Nephron (organoid): ENCODE data around the gene AFMID.

Experiments
- H3K27ac Mint-ChIP-seq, 3 experiments: 2 replicates each; pipeline ENCODE4 v1.8.0; 2020; ENCODE audit warnings: mixed read lengths in 3 of 3, mild to moderate bottlenecking in 2 of 3, moderate library complexity in 1 of 3
- H3K27me3 Mint-ChIP-seq: 2 replicates; pipeline ENCODE4 v1.8.0; 2021; ENCODE audit warnings: low read depth, mild to moderate bottlenecking, moderate library complexity, mixed read lengths
- H3K36me3 Mint-ChIP-seq: 2 replicates; pipeline ENCODE4 v1.8.0; 2020; ENCODE audit warnings: low read depth, mixed read lengths
- H3K4me1 Mint-ChIP-seq: 2 replicates; pipeline ENCODE4 v1.8.0; 2020; ENCODE audit warnings: mixed read lengths
- H3K4me3 Mint-ChIP-seq, 3 experiments: 2 replicates each; pipeline ENCODE4 v1.8.0; 2020; ENCODE audit warnings: mild to moderate bottlenecking in 3 of 3, mixed read lengths in 3 of 3, moderate library complexity in 2 of 3
- H3K9me3 Mint-ChIP-seq: 2 replicates; pipeline ENCODE4 v1.8.0; 2020; ENCODE audit warnings: mixed read lengths
- TF ChIP-seq, protein P1 (sequence below), 3 experiments: fragments of 200-600 bp; sonication (generic); IDR thresholded peaks; one replicate each; pipeline ENCODE4 v1.5.0; 2021; ENCODE audit warnings: antibody characterized with exemption in 3 of 3; ENCODE audit not compliant: unreplicated experiment in 3 of 3

AFMID gene

DNA sequence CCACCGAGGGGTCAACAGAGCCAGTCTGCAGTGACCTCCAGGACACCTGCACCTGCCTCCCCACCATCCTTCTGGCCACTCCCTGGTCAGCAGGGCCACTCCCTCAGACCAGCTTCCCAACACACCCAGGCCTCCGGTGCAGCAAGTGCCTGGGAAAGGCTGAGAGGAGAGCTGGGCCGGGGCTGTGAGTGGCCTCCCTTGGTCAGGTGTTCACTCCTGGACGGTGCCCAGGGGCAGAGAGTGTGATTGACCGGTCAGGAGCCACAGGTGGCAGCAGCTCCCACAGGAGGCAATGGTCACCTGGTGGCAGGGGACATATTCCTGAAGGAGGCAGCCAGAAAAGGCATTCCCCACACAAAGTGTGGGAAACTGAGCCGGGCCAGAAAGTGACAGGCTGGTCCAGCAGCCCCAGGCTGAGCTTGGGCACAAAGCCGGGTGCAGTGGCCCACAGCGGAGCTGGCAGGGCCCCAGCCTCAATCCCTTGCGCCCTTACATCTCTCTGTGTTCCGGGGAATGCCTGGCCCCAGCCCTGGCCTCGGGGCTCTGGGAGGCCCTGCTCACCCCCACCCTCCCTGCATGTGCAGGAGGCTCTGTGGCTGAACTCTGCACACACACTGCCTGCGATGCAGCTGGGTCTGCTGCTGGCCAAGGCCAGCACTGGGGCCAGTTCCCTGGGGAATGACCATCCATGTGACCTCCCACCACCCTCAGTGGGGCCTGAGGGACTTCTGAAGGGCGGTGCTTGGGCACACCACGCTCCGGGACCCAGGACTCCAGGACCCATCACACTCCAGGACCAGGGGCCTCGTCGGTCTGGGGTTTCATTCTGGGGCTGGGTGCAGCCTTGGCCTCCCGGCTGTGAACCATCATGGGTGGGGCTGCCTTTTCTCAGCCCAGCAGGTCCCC is 42.2 kb upstream of the AFMID start:
- TF ChIP-seq, protein P1, sequence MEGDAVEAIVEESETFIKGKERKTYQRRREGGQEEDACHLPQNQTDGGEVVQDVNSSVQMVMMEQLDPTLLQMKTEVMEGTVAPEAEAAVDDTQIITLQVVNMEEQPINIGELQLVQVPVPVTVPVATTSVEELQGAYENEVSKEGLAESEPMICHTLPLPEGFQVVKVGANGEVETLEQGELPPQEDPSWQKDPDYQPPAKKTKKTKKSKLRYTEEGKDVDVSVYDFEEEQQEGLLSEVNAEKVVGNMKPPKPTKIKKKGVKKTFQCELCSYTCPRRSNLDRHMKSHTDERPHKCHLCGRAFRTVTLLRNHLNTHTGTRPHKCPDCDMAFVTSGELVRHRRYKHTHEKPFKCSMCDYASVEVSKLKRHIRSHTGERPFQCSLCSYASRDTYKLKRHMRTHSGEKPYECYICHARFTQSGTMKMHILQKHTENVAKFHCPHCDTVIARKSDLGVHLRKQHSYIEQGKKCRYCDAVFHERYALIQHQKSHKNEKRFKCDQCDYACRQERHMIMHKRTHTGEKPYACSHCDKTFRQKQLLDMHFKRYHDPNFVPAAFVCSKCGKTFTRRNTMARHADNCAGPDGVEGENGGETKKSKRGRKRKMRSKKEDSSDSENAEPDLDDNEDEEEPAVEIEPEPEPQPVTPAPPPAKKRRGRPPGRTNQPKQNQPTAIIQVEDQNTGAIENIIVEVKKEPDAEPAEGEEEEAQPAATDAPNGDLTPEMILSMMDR (IDR thresholded peaks at IDR 0.05; ENCODE audit: unreplicated experiment in 3 of 3) = no peak
- H3K36me3 Mint-ChIP-seq = no peaks in the 10 kb centered on the region
- H3K9me3 Mint-ChIP-seq = no peaks in the 10 kb centered on the region
- peak overlapping the region; percentile 83 to 98 (median 92) for H3K27ac Mint-ChIP-seq
- H3K4me3 Mint-ChIP-seq = no peak overlapping the region
- H3K4me1 Mint-ChIP-seq = peaks cover 25% of the 10 kb centered on the region
- peaks cover 7% of the 10 kb centered on the region for H3K27me3 Mint-ChIP-seq

DNA sequence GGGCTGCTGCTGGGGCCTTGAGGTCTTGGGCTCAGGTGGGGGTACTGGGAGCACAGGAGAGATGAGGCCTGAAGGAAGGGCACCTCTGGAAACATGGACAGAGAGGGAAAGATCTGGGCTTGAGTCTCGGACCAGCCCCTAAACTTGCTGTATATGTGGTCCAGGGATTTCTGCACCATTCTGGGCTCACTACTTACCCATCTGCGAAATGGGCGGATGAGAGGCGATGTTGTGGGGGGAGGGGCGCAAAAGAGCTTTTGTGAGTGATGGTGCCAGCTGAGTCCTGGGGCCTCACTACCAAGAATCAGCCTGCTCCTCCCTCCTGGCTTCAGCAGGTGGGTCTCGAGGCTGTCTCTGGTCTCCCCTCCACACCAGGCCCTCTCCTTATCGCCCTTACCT is 40.7 kb upstream of the AFMID start:
- Mint-ChIP-seq H3K27ac (no peak overlapping the region), H3K9me3 (no peaks in the 10 kb centered on the region), H3K27me3 (peaks cover 4% of the 10 kb centered on the region), H3K4me3 (no peak overlapping the region), H3K4me1 (peaks cover 26% of the 10 kb centered on the region), H3K36me3 (no peaks in the 10 kb centered on the region)
- TF ChIP-seq, protein P1 (IDR thresholded peaks at IDR 0.05; ENCODE audit: unreplicated experiment in 3 of 3) = no peak

DNA sequence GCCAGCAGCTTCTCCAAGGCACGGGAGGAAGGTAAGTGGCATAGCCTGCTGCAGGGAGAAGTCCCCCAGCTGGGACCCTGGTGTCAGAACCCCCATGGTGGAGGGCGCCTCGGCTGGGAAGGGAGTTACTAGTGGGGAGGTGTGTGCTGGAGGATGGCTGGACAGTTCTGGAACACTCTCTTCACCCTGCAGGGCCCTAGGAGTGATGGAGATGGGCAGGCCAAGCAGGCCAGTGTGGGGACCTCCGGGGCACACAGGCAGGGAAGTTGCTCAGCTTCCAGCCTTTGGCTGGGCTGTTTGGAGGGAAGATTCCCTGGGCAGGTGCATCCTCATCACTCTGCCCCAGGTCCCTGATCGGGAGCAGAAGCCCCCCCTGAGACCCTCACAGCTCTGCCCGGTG is 40.3 kb upstream of the AFMID start:
- H3K4me3 Mint-ChIP-seq = no peak overlapping the region
- no peaks in the 10 kb centered on the region for H3K36me3 Mint-ChIP-seq
- H3K27ac Mint-ChIP-seq = no peak overlapping the region
- H3K9me3 Mint-ChIP-seq = no peaks in the 10 kb centered on the region
- TF ChIP-seq, protein P1 (IDR thresholded peaks at IDR 0.05; ENCODE audit: unreplicated experiment in 3 of 3) = no peak
- peaks cover 4% of the 10 kb centered on the region for H3K27me3 Mint-ChIP-seq
- peaks cover 26% of the 10 kb centered on the region for H3K4me1 Mint-ChIP-seq

DNA sequence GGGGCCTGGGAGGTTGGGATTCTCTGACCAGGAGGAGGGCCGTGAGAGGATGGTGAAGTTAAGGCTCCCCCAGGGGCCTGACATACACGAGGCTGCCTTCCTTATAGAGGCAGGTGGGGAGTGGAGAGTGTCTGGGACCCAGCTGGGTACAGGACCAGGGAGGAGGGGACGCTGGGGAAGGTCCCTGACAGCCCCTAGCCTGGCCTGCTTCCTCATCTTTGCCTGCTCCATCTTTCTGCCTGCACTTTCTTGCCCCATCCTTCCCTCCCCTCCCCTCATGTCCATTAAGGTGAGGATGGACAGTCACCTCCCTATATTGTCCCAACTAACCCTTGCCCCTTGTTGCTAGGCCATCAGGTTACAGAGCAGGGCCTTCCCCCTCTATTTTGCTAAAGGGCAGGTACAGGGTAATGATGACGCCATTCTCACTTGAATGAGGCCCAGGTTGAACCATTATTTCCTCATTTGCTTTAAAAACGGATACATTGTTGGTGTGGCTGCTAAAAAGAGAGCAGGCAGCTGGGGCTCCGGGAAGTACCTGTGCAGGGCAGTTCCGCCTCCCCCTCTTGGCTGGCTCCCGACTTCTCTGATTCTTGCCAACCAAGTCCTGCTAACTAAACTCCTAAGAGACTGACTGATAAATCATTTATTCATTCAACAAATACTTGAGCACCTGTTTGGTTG is 39.7 kb upstream of the AFMID start:
- H3K4me1 Mint-ChIP-seq = peaks cover 23% of the 10 kb centered on the region
- no peaks in the 10 kb centered on the region for H3K36me3 Mint-ChIP-seq
- no peaks in the 10 kb centered on the region for H3K9me3 Mint-ChIP-seq
- peak overlapping the region in 2 of 3 experiments; percentile 40 to 41 for H3K27ac Mint-ChIP-seq
- no peak overlapping the region for H3K4me3 Mint-ChIP-seq
- TF ChIP-seq, protein P1 (IDR thresholded peaks at IDR 0.05; ENCODE audit: unreplicated experiment in 3 of 3) = no peak
- peaks cover 3% of the 10 kb centered on the region for H3K27me3 Mint-ChIP-seq

DNA sequence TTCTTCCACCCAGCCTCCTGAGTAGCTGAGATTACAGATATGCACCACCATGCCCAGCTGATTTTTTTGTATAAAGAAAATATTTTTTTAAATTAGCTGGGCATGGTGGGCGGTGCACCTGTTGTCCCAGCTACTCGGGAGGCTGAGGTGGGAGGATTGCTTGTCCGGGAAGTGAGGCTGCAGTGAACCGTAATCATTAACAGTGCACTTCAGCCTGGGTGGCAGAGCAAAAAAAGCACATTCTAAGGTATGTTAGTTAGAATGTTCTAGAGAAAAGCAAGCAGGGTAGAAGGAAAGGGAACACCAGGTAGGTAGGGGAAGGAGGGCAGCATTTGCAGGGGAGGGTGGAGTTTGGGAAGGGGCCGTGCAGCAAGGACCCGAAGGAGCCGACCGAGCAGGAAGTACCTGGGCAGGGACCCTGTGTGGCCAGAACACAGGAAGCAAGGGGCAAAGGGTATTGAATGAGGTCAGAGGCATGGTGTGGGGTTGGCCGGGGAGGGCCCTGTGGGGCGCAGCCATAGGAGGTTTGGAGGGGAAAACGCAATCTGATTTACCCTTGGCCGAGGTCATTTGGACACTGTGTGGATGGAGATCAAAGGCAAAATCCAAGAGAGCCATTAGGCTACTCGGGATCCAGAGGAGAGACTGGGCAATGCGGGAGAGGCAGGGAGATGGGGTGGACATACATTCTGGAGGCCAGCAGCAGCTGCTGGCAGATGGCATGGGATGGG is 38.7 kb upstream of the AFMID start:
- Mint-ChIP-seq H3K27ac (peak overlapping the region; percentile 13 to 76 (median 39)), H3K9me3 (no peaks in the 10 kb centered on the region), H3K36me3 (no peaks in the 10 kb centered on the region), H3K4me3 (no peak overlapping the region), H3K27me3 (no peaks in the 10 kb centered on the region), H3K4me1 (peaks cover 17% of the 10 kb centered on the region)
- TF ChIP-seq, protein P1 (IDR thresholded peaks at IDR 0.05; ENCODE audit: unreplicated experiment in 3 of 3) = no peak
